HG02870 (cell line): ENCODE data around the gene BORCS5.
"Not testable (repeated sequence)": the region's sequence is repeated elsewhere in the genome, so short reads cannot be mapped to it uniquely, and the experiment has no call there.

Experiments used
- ATAC-seq: cut with Tn5 transposase; IDR thresholded peaks from one replicate; pipeline ENCODE4 v1.9.1; 2021; ENCODE audit warnings: mild to moderate bottlenecking, moderate library complexity; ENCODE audit not compliant: unreplicated experiment

Gene BORCS5

GRCh38 chr12:12356896-12357718 is at the start of gene BORCS5:
BORCS5 (plus strand) TSS chr12:12357078; CDS start chr12:12357452, 374 bp downstream.
- ATAC-seq, result peak; percentile 83

- ATAC-seq, result not testable (repeated sequence)
These were observed 46.2 kb upstream of the BORCS5 start for GRCh38 chr12:12310695-12311094.

- ATAC-seq, result no peak
These were observed 41.0 kb upstream of the BORCS5 start for GRCh38 chr12:12315838-12316237.

GRCh38 chr12:12319451-12320183 is 37.3 kb upstream of the BORCS5 start:
- ATAC-seq, result no peak

GRCh38 chr12:12323118-12323517 is 33.8 kb upstream of the BORCS5 start:
- no peak for ATAC-seq

GRCh38 chr12:12323591-12323990 is 33.3 kb upstream of the BORCS5 start:
- no peak for ATAC-seq

- no peak for ATAC-seq
These were observed 30.6 kb upstream of the BORCS5 start for GRCh38 chr12:12326262-12326661.

- ATAC-seq, result no peak
These were observed 29.1 kb upstream of the BORCS5 start for GRCh38 chr12:12327802-12328201.

- ATAC-seq, result no peak
These were observed 25.6 kb upstream of the BORCS5 start for GRCh38 chr12:12331244-12331771.

GRCh38 chr12:12331896-12332295 is 25.0 kb upstream of the BORCS5 start:
- no peak for ATAC-seq

GRCh38 chr12:12333407-12334366 is 23.2 kb upstream of the BORCS5 start:
- no peak for ATAC-seq

GRCh38 chr12:12334367-12335040 is 22.4 kb upstream of the BORCS5 start:
- no peak for ATAC-seq

- peak; percentile 59 for ATAC-seq
These were observed 20.8 kb upstream of the BORCS5 start for GRCh38 chr12:12336049-12336411.

- ATAC-seq, result no peak
These were observed 20.4 kb upstream of the BORCS5 start for GRCh38 chr12:12336511-12336910.

- no peak for ATAC-seq
These were observed 18.2 kb upstream of the BORCS5 start for GRCh38 chr12:12338527-12339168.

- ATAC-seq, result no peak
These were observed 6.9 kb upstream of the BORCS5 start, which contains the start of gene MANSC1 for GRCh38 chr12:12349711-12350665. MANSC1 (minus strand) TSS chr12:12350242; CDS start chr12:12343314, 6,928 bp downstream.

GRCh38 chr12:12350868-12351463 is 5.9 kb upstream of the BORCS5 start:
- ATAC-seq, result no peak
